Right lobe of liver (tissue), 4 donors: ENCODE measurements around the gene MYRF.

Source experiments
- CTCF ChIP-seq, 4 donors: fragments of 200-600 bp in 3 of 4; fragments of 450-650 bp in 1 of 4; IDR thresholded peaks; one replicate each; pipeline versions ENCODE4 v1.5.1 to v1.8.0; 2016 to 2022; ENCODE audit warnings: antibody characterized with exemption in 4 of 4, mild to moderate bottlenecking in 2 of 4
- POLR2A ChIP-seq: fragments of 450-650 bp; IDR thresholded peaks from one replicate; pipeline ENCODE4 v1.6.1; 2017; ENCODE audit warnings: antibody characterized with exemption, mild to moderate bottlenecking
- donor health status: DM: no; HTN: no; CAD: no.
- donor health status: DM: no; HTN: no; CAD: no.
- donor health status: DM: no; HTN: yes; CAD: no.

DNA sequence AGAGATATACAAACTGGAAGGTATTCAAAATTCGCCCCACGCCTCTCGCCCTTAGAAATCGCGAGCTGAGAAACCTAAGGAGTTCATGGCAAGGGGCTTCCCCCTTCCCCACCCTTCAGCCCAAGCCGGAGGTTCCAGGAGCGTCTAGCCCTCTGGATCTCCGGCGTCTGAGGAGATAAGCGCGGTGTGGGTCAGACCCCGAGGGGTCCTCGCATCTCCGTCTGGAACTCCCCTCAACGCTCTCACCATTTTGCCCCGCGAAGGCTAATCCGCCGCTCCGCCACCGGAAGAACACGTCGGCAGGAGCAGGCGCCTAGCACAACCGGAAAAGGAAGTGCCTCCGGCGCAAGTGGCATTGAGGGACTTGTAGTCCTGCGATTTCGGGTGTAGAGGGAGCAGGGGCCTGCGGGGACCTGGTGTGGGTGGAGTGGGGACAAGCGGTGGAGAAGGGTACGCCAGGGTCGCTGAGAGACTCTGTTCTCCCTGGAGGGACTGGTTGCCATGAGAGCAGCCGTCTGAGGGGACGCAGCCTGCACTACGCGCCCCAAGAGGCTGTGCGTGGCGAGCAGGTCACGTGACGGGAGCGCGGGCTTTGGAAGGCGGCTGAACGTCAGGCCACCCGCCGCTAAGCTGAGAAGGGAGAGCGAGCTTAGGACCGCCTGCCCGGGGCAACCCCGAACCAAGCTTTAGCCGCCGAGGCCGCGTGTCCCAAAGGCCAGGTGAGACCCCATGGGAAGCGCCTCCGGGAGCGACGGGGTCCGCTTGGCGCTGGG lies 40.1 kb downstream of the MYRF start, which contains the start of the genes FEN1 and TMEM258:
- TF ChIP-seq CTCF (IDR thresholded peaks at IDR 0.05) (peak in 1 of 4 donors; percentile 16), POLR2A (peak; percentile 64)
